ENCODE data around the gene LPCAT4.
"Not testable (repeated sequence)": the region's sequence is repeated elsewhere in the genome, so short reads cannot be mapped to it uniquely, and the experiment has no call there.

Gene LPCAT4

DNA sequence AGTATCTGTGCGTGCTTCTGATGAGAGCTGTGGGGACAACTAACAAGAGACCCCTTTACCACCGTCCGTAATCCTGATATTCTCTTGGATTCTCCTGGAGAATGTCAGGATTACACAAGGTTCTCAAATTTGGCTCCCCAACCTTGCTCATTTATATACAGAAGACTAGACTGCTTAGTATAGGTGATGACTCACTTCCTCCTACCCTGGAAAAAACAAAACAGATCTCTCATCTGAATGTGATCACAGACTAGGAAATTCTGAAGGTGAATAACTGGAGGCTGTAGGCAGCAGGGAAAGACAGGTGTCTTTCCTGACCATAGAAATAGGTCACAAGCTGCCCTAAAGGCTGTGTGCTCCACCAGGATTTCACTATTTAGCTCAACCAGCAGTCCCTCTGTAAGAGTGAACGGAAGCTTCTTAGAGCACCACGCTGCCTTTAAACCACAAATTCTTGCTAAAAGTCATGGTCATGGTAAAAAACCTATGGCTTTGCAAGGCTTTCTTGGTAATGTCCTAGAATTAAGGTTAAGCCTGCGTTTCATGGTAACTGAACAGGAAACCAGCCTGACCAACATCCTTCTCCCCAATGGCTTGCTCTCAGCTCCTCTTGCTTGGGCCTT lies 30.8 kb upstream of the LPCAT4 start:
- not testable (repeated sequence) for H4K8ac ChIP-seq (ENCODE audit: low read depth, low read length); H2BK120ac ChIP-seq (ENCODE audit: low read depth, low read length); H2BK5ac ChIP-seq (ENCODE audit: low read length); H3K79me2 ChIP-seq (ENCODE audit: control insufficient read depth, insufficient read depth, low read length); H3K9ac ChIP-seq (ENCODE audit: low read length); H3K27ac ChIP-seq (ENCODE audit: low read depth, low read length); H3K4ac ChIP-seq (ENCODE audit: low read depth, low read length); DNase-seq; H2BK15ac ChIP-seq (replicated peaks; ENCODE audit: low read depth); H3K27me3 ChIP-seq (ENCODE audit: insufficient read depth, low read length, poor library complexity); H3K36me3 ChIP-seq (ENCODE audit: control insufficient read depth, insufficient read depth, low read length); H3K18ac ChIP-seq (ENCODE audit: low read length); H3K4me2 ChIP-seq (ENCODE audit: low read length); H3K79me1 ChIP-seq (ENCODE audit: low read length); H3K4me1 ChIP-seq (ENCODE audit: control insufficient read depth, low read depth, low read length); H2AK5ac ChIP-seq (ENCODE audit: low read length); H3K4me3 ChIP-seq (ENCODE audit: low read length); H3K56ac ChIP-seq (ENCODE audit: low read length); H4K5ac ChIP-seq (ENCODE audit: low read length); H3K23ac ChIP-seq (ENCODE audit: low read length)
- WGBS (ENCODE audit: extremely low coverage, insufficient coverage, low lambda C conversion rate), result no CpG with 5 or more reads among the region's 6 CpGs

DNA sequence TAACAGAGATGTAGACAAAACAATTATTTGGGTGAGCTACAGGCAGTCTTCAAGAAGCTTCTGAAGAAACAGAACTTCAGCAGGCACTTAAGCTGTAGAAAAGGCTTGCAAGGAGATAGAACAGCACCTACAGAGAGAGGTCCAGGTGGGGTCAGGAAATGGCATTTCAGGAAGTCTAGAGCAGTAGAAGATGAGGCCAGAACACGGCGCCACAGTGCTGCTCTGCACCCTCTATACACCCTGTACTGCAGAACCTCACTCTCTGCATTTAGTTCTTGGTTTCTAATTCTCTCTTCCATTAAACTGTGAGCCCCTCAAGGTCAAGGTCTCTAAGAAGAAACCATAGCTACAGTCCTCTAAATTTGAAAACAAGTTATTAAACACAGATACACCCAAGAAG lies 26.0 kb upstream of the LPCAT4 start:
- H4K5ac ChIP-seq (ENCODE audit: low read length); H3K79me1 ChIP-seq (ENCODE audit: low read length); H3K9ac ChIP-seq (ENCODE audit: low read length); H3K27me3 ChIP-seq (ENCODE audit: insufficient read depth, low read length, poor library complexity); H3K4ac ChIP-seq (ENCODE audit: low read depth, low read length); H2BK120ac ChIP-seq (ENCODE audit: low read depth, low read length); H2BK5ac ChIP-seq (ENCODE audit: low read length); H2AK5ac ChIP-seq (ENCODE audit: low read length); H3K36me3 ChIP-seq (ENCODE audit: control insufficient read depth, insufficient read depth, low read length); DNase-seq; H4K8ac ChIP-seq (ENCODE audit: low read depth, low read length); H3K4me3 ChIP-seq (ENCODE audit: low read length); H3K18ac ChIP-seq (ENCODE audit: low read length); H2BK15ac ChIP-seq (replicated peaks; ENCODE audit: low read depth); H3K56ac ChIP-seq (ENCODE audit: low read length); H3K23ac ChIP-seq (ENCODE audit: low read length); H3K27ac ChIP-seq (ENCODE audit: low read depth, low read length); H3K4me2 ChIP-seq (ENCODE audit: low read length); H3K79me2 ChIP-seq (ENCODE audit: control insufficient read depth, insufficient read depth, low read length); H3K4me1 ChIP-seq (ENCODE audit: control insufficient read depth, low read depth, low read length): not testable (repeated sequence)
- no CpG with 5 or more reads among the region's 2 CpGs for WGBS (ENCODE audit: extremely low coverage, insufficient coverage, low lambda C conversion rate)

- H3K18ac ChIP-seq (ENCODE audit: low read length); H3K4me3 ChIP-seq (ENCODE audit: low read length); H3K27ac ChIP-seq (ENCODE audit: low read depth, low read length); DNase-seq; H3K56ac ChIP-seq (ENCODE audit: low read length); H3K4ac ChIP-seq (ENCODE audit: low read depth, low read length); H2BK15ac ChIP-seq (replicated peaks; ENCODE audit: low read depth); H4K5ac ChIP-seq (ENCODE audit: low read length); H2AK5ac ChIP-seq (ENCODE audit: low read length); H3K4me1 ChIP-seq (ENCODE audit: control insufficient read depth, low read depth, low read length); H3K4me2 ChIP-seq (ENCODE audit: low read length); H3K9ac ChIP-seq (ENCODE audit: low read length); H4K8ac ChIP-seq (ENCODE audit: low read depth, low read length); H3K79me1 ChIP-seq (ENCODE audit: low read length); H2BK120ac ChIP-seq (ENCODE audit: low read depth, low read length); H3K36me3 ChIP-seq (ENCODE audit: control insufficient read depth, insufficient read depth, low read length); H3K79me2 ChIP-seq (ENCODE audit: control insufficient read depth, insufficient read depth, low read length); H3K27me3 ChIP-seq (ENCODE audit: insufficient read depth, low read length, poor library complexity); H2BK5ac ChIP-seq (ENCODE audit: low read length); H3K23ac ChIP-seq (ENCODE audit: low read length): not testable (repeated sequence)
- WGBS (ENCODE audit: extremely low coverage, insufficient coverage, low lambda C conversion rate), result no CpG with 5 or more reads among the region's 16 CpGs
Measured at GRCh38 chr15:34389594-34390086, 22.6 kb upstream of the LPCAT4 start.

DNA sequence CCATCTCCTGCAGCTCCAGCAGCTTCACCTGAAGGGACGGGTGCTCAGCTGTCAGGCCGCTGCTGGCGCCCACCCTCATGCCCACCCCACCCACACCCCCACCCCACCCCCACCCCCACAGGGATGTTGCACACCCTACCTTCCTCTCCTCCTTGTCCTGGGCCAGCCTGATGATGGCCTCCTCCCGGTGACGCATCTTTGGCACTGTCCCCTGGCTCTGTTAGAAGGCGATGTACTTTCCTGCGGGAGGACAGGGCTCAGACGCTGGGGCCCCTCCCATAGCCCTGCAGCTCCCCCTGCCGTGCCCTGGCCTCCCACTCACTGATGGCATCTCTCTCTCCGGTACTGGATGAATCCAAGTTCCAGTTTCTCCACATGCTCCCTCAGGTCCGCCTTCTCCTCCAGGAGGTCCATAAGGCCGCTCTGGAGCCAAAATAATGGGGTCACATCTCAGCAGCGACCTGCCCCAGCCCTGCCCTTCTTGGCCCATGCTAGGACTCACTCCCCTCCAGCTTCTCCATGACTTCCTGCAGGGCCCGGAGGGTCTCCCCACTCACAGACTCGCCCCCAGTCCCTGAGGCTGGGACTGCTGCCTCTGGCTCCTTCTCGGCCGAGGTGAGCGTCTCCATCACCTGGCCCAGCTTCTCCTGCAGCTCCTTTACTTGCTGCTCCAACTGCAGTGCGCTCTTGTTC lies 15.0 kb upstream of the LPCAT4 start:
- H3K27ac ChIP-seq (ENCODE audit: low read depth, low read length); H3K27me3 ChIP-seq (ENCODE audit: insufficient read depth, low read length, poor library complexity); H2BK15ac ChIP-seq (replicated peaks; ENCODE audit: low read depth); H2BK5ac ChIP-seq (ENCODE audit: low read length); H3K79me1 ChIP-seq (ENCODE audit: low read length); H3K18ac ChIP-seq (ENCODE audit: low read length); H3K4me3 ChIP-seq (ENCODE audit: low read length); H3K4me2 ChIP-seq (ENCODE audit: low read length); H2AK5ac ChIP-seq (ENCODE audit: low read length); H3K36me3 ChIP-seq (ENCODE audit: control insufficient read depth, insufficient read depth, low read length); H3K56ac ChIP-seq (ENCODE audit: low read length); H3K9ac ChIP-seq (ENCODE audit: low read length); H3K79me2 ChIP-seq (ENCODE audit: control insufficient read depth, insufficient read depth, low read length); DNase-seq; H3K4me1 ChIP-seq (ENCODE audit: control insufficient read depth, low read depth, low read length); H4K8ac ChIP-seq (ENCODE audit: low read depth, low read length); H4K5ac ChIP-seq (ENCODE audit: low read length); H3K23ac ChIP-seq (ENCODE audit: low read length); H2BK120ac ChIP-seq (ENCODE audit: low read depth, low read length); H3K4ac ChIP-seq (ENCODE audit: low read depth, low read length): not testable (repeated sequence)
- no CpG with 5 or more reads among the region's 19 CpGs for WGBS (ENCODE audit: extremely low coverage, insufficient coverage, low lambda C conversion rate)

DNA sequence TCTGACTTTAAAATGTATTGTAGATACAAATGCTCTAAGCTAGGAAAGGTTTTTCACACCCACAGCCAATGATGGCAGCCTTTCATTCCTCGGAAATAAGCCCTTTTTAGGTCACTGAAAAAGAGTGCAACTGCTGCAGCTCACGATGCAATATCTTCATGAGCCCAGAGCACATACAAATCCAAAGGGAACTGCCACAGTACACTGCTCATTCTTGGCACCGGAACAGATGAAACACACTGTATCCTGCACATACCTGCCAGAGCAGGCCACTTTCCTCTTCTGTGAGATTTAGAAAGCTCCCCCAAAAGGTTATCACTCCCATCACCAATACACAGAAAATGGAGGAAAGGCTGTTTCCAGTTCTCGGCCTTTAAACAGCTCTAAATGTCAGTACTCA lies 13.5 kb upstream of the LPCAT4 start:
- H3K9ac ChIP-seq (ENCODE audit: low read length); H3K18ac ChIP-seq (ENCODE audit: low read length); H4K8ac ChIP-seq (ENCODE audit: low read depth, low read length); DNase-seq; H3K4me2 ChIP-seq (ENCODE audit: low read length); H3K4me3 ChIP-seq (ENCODE audit: low read length); H3K27ac ChIP-seq (ENCODE audit: low read depth, low read length); H4K5ac ChIP-seq (ENCODE audit: low read length); H3K4me1 ChIP-seq (ENCODE audit: control insufficient read depth, low read depth, low read length); H2AK5ac ChIP-seq (ENCODE audit: low read length); H3K56ac ChIP-seq (ENCODE audit: low read length); H3K23ac ChIP-seq (ENCODE audit: low read length); H2BK5ac ChIP-seq (ENCODE audit: low read length); H2BK15ac ChIP-seq (replicated peaks; ENCODE audit: low read depth); H3K36me3 ChIP-seq (ENCODE audit: control insufficient read depth, insufficient read depth, low read length); H3K79me1 ChIP-seq (ENCODE audit: low read length); H3K4ac ChIP-seq (ENCODE audit: low read depth, low read length); H3K27me3 ChIP-seq (ENCODE audit: insufficient read depth, low read length, poor library complexity); H2BK120ac ChIP-seq (ENCODE audit: low read depth, low read length); H3K79me2 ChIP-seq (ENCODE audit: control insufficient read depth, insufficient read depth, low read length): not testable (repeated sequence)
- WGBS (ENCODE audit: extremely low coverage, insufficient coverage, low lambda C conversion rate), result no CpG with 5 or more reads among the region's 4 CpGs

DNA sequence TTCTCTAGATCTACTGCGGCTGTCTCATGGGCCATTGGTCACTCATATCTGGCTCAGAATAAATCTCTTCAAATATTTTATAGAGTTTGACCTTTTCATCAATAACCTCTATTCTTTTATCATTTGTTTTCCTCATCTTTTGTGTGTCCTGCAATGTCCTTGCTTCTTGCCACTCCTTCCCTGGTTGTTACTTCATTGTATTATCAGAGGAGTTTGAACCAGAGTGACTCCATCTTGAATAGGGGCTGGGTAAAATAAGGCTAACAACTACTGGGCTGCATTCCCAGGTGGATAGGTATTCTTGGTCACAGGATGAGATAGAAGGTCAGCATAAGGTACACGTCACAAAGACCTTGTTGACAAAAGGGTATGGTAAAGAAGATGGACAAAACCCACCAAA lies 9.9 kb upstream of the LPCAT4 start:
- Histone ChIP-seq H2AK5ac (ENCODE audit: low read length) (no peak overlapping the region), H3K79me1 (ENCODE audit: low read length) (no peaks in the 10 kb centered on the region), H2BK120ac (ENCODE audit: low read depth, low read length) (no peak overlapping the region), H2BK15ac (replicated peaks; ENCODE audit: low read depth) (no peak overlapping the region), H3K4ac (ENCODE audit: low read depth, low read length) (no peak overlapping the region), H3K79me2 (ENCODE audit: control insufficient read depth, insufficient read depth, low read length) (no peaks in the 10 kb centered on the region), H4K8ac (ENCODE audit: low read depth, low read length) (no peak overlapping the region), H3K27me3 (ENCODE audit: insufficient read depth, low read length, poor library complexity) (no peaks in the 10 kb centered on the region), H3K4me1 (ENCODE audit: control insufficient read depth, low read depth, low read length) (no peaks in the 10 kb centered on the region), H3K27ac (ENCODE audit: low read depth, low read length) (no peak overlapping the region), H3K4me2 (ENCODE audit: low read length) (no peak overlapping the region), H3K36me3 (ENCODE audit: control insufficient read depth, insufficient read depth, low read length) (no peaks in the 10 kb centered on the region), H3K56ac (ENCODE audit: low read length) (no peak overlapping the region), H3K23ac (ENCODE audit: low read length) (no peak overlapping the region), H2BK5ac (ENCODE audit: low read length) (no peak overlapping the region), H4K5ac (ENCODE audit: low read length) (no peak overlapping the region), H3K9ac (ENCODE audit: low read length) (no peak overlapping the region), H3K4me3 (ENCODE audit: low read length) (no peak overlapping the region), H3K18ac (ENCODE audit: low read length) (no peak overlapping the region)
- DNase-seq, result no peak
- no CpG with 5 or more reads among the region's 2 CpGs for WGBS (ENCODE audit: extremely low coverage, insufficient coverage, low lambda C conversion rate)

Measured in mesendoderm (in vitro differentiated cells).